Activated CD4-positive, alpha-beta T cell treated with anti-CD3 and anti-CD28 coated beads, Interleukin-2, amount 10 ng/mL, durations not matched to agents 24 days and 14 days (primary cell): Measurements from ENCODE around the gene FBXL7. TPM values are rescaled to one million over a fixed set of nuclear protein-coding genes. Genes with fewer than 3 reads are reported as not detected.

Experiments used
- DNase-seq: peaks from one replicate; pipeline ENCODE4 v3.0.0; 2022
- H3K27ac Mint-ChIP-seq: one replicate; pipeline ENCODE4 v1.8.0; 2022; ENCODE audit warnings: mild to moderate bottlenecking, mixed read lengths
- H3K27me3 Mint-ChIP-seq: one replicate; pipeline ENCODE4 v1.8.0; 2022; ENCODE audit warnings: mixed read lengths
- H3K36me3 Mint-ChIP-seq: one replicate; pipeline ENCODE4 v1.8.0; 2022; ENCODE audit warnings: low read depth, mild to moderate bottlenecking, mixed read lengths
- H3K4me1 Mint-ChIP-seq: one replicate; pipeline ENCODE4 v1.8.0; 2021; ENCODE audit warnings: mixed read lengths
- H3K4me3 Mint-ChIP-seq: one replicate; pipeline ENCODE4 v1.8.0; 2022; ENCODE audit warnings: mild to moderate bottlenecking, moderate library complexity, mixed read lengths
- H3K9me3 Mint-ChIP-seq: one replicate; pipeline ENCODE4 v1.8.0; 2021; ENCODE audit warnings: mixed read lengths
- intact Hi-C: fragments of 100-400 bp; cut with micrococcal nuclease; formaldehyde crosslinking; loops from one replicate; pipeline ENCODE4 v1.15.1; 2023
- total RNA-seq: library from RNA; stranded (reverse); gene quantifications from 2 replicates; pipeline ENCODE4 v1.2.3, GENCODE V29; 2022

FBXL7 gene
- total RNA-seq, 1 donor from 2014 or later, result not detected

DNA sequence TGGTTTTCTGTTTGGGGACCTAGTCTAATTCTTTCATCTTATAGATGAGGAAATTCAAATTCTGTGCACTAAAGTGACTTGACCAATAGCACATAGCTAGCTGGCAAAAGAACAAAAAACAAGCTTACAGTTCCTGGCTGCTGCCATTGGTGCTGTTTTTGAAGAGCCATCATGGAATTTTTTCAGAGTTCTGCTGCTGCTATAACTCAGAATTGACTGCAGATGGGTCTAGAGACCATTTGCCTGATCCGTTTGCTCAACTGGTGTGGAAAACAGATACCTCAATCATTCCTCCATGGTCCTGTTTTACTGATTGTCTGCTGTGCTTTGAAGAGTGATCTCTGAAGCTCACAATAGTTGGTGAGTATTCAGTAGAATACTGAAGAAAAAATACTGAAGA is 15.2 kb downstream of the FBXL7 start:
- no peak for DNase-seq
- H3K27ac Mint-ChIP-seq, result no peak overlapping the region
- peaks cover 8% of the 10 kb centered on the region for H3K9me3 Mint-ChIP-seq
- H3K27me3 Mint-ChIP-seq, result no peaks in the 10 kb centered on the region
- no peaks in the 10 kb centered on the region for H3K4me1 Mint-ChIP-seq
- no peaks in the 10 kb centered on the region for H3K36me3 Mint-ChIP-seq
- H3K4me3 Mint-ChIP-seq, result no peak overlapping the region
- intact Hi-C loops, result no loop called here

DNA sequence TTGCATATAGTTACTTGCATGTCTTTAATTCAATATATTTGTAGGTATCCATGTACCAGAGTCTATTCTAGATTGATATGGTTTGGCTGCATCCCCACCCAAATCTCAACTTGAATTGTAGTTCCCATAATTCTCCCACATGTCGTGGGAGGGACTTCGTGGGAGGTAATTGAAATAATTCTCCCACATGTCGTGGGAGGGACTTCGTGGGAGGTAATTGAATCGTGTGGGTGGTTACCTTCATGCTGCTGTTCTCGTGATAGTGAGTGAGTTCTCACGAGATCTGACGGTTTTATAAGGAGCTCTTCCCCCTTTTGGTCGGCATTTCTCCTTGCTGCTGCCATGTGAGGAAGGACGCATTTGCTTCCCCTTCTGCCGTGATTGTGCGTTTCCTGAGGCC is 16.5 kb downstream of the FBXL7 start:
- no peak for DNase-seq
- H3K9me3 Mint-ChIP-seq, result peaks cover 8% of the 10 kb centered on the region
- no peak overlapping the region for H3K27ac Mint-ChIP-seq
- H3K4me3 Mint-ChIP-seq, result no peak overlapping the region
- H3K27me3 Mint-ChIP-seq, result no peaks in the 10 kb centered on the region
- H3K36me3 Mint-ChIP-seq, result no peaks in the 10 kb centered on the region
- intact Hi-C loops, result no loop called here
- no peaks in the 10 kb centered on the region for H3K4me1 Mint-ChIP-seq

DNA sequence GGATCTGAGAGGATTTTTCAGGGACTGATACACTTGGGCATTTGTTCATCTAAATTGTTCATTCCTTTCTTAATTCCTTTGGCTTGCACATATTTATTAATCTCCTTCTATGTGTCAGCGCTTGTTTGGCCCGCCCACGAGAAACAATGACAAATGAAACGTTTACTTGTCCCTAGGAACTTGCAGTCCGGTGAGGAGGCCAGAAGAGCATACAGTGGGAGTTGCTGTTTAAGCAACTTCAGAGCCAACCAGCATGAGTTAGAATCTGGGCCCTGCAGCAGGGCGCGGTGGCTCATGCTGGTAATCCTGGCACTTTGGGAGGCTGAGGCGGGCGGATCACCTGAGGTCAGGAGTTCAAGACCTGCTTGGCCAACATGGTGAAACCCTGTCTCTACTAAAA is 18.8 kb downstream of the FBXL7 start:
- Mint-ChIP-seq H3K27ac (no peak overlapping the region), H3K36me3 (no peaks in the 10 kb centered on the region), H3K27me3 (no peaks in the 10 kb centered on the region), H3K9me3 (peaks cover 8% of the 10 kb centered on the region), H3K4me1 (no peaks in the 10 kb centered on the region), H3K4me3 (no peak overlapping the region)
- no peak for DNase-seq
- intact Hi-C loops, result no loop called here

DNA sequence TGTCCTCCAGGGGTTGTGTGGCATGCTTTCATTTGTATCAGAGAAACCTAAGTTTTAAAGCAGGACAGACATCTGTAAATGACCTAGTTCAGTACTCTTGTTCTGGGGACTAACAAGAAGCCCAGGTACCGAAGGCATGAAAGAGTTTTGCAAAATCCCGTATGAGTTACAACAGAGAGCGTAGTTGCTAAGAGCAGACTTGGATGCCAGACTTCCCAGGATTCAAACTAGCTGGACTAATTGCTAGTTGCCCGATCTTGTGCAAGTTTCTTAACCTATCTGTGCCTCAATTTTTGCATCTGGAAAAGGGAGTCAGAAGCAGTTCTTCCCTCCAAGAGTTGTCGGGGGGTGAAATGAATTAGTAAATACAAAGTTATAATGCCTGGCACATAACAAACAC is 20.9 kb downstream of the FBXL7 start:
- H3K27me3 Mint-ChIP-seq, result no peaks in the 10 kb centered on the region
- H3K4me3 Mint-ChIP-seq, result no peak overlapping the region
- H3K9me3 Mint-ChIP-seq, result peaks cover 8% of the 10 kb centered on the region
- DNase-seq, result no peak
- H3K36me3 Mint-ChIP-seq, result no peaks in the 10 kb centered on the region
- no peaks in the 10 kb centered on the region for H3K4me1 Mint-ChIP-seq
- intact Hi-C loops, result no loop called here
- no peak overlapping the region for H3K27ac Mint-ChIP-seq

DNA sequence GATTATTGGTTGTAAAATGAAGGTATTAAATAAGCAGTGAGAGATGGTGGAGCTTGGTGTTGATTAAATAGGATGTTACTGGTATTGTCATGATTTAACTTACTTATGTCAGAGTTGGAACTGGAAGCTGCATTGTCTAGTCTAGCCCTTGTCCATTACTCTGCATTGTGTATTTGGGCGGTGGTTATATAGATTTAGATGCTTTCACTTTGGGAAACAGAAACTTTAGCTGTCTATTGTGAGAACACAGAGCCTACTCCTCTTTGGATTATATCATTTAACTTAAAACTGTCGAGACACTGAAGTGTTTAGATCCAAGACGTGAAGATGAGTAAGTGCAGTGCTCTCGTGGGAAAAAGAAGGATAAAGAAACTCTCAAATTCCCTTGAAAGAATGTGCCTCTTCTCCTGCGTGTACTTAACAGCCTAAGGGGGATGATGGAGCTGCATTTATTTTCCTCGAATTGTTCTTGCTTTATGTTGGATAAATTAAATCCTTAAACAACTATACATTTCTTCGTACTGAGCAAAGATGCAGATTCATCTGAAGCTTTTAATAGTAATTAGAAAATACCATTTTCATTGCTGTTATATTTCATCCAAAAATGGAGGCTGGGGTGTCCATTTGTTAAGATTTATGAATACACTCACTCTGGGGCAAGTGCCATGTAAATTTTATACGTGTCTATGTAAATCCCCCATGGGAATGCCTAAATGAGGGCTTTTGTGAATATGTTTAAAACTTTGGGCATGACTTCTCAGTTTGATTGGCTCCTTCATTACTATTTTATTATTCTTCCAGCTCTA is 21.6 kb downstream of the FBXL7 start:
- Mint-ChIP-seq H3K9me3 (peaks cover 8% of the 10 kb centered on the region), H3K27ac (no peak overlapping the region), H3K4me3 (no peak overlapping the region), H3K36me3 (no peaks in the 10 kb centered on the region), H3K4me1 (no peaks in the 10 kb centered on the region), H3K27me3 (no peaks in the 10 kb centered on the region)
- intact Hi-C loops, result no loop called here
- DNase-seq, result no peak

DNA sequence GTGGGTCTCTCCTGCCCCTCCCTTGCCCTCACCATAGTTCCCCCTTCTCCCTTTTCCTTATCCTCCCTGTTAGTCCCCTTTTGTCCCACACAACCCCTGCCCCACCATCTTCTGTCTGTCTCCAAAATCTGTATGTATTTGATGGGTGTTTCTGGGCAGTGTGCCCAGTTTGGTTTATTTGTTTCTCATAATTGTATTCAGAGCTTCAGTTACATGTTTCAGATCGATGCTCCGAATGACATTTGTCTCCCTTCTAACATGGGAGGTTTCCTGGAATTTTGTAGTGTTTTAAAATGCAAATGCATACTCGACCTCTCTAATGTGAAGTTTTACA is 22.2 kb downstream of the FBXL7 start:
- peaks cover 8% of the 10 kb centered on the region for H3K9me3 Mint-ChIP-seq
- H3K27me3 Mint-ChIP-seq, result no peaks in the 10 kb centered on the region
- intact Hi-C loops, result no loop called here
- no peaks in the 10 kb centered on the region for H3K36me3 Mint-ChIP-seq
- no peak overlapping the region for H3K4me3 Mint-ChIP-seq
- no peak for DNase-seq
- no peaks in the 10 kb centered on the region for H3K4me1 Mint-ChIP-seq
- no peak overlapping the region for H3K27ac Mint-ChIP-seq

DNA sequence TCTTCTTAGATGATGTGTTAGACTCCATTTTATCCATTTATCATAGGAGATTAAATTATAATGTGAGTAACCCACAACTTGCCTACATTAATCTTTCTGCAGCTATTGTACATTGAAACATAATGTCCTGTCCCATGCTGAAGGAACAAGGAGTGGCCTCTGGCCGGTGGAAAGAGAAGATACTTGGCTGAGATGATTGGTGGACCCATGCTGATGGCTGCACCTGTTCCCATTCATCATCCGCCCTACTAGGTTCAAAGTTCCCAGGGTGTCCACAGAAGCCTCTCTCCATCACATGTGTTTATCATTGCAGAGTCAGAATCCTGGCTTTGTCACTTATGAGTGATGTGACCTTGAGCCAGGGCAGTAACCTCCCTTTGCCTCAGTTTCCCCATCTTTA is 24.7 kb downstream of the FBXL7 start:
- H3K27ac Mint-ChIP-seq, result no peak overlapping the region
- intact Hi-C loops, result no loop called here
- peaks cover 2% of the 10 kb centered on the region for H3K9me3 Mint-ChIP-seq
- H3K4me3 Mint-ChIP-seq, result no peak overlapping the region
- H3K4me1 Mint-ChIP-seq, result no peaks in the 10 kb centered on the region
- H3K27me3 Mint-ChIP-seq, result no peaks in the 10 kb centered on the region
- no peak for DNase-seq
- H3K36me3 Mint-ChIP-seq, result no peaks in the 10 kb centered on the region

DNA sequence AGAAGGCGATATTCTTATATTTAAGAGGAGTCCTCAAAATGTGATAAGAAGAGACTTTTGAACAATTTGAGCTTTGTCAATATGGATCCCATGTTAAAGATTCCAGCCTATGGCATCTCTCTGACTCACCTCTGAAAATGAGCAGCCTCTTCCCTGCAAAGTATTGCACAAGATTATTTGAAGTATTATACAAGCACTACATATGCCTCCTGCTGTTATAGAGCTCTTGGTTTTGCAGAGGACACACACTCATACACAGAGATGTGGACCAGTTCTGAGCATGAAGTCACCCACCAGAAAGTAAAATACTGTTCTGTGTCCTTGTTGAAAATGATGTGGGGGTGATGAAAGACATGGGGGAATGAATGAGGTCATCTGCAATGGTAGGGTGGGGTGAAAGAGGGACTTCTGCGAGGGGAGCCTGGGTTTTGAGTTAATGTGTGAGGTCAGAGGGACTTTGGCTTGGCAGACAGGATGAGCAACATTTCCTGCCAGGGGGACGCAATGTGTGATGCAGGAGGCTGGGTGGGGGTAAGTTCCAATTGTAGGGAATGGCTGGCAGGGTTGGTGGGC is 25.8 kb downstream of the FBXL7 start:
- DNase-seq, result no peak
- H3K27me3 Mint-ChIP-seq, result no peaks in the 10 kb centered on the region
- peaks cover 3% of the 10 kb centered on the region for H3K9me3 Mint-ChIP-seq
- no peak overlapping the region for H3K27ac Mint-ChIP-seq
- intact Hi-C loops, result no loop called here
- no peaks in the 10 kb centered on the region for H3K36me3 Mint-ChIP-seq
- H3K4me1 Mint-ChIP-seq, result no peaks in the 10 kb centered on the region
- H3K4me3 Mint-ChIP-seq, result no peak overlapping the region

DNA sequence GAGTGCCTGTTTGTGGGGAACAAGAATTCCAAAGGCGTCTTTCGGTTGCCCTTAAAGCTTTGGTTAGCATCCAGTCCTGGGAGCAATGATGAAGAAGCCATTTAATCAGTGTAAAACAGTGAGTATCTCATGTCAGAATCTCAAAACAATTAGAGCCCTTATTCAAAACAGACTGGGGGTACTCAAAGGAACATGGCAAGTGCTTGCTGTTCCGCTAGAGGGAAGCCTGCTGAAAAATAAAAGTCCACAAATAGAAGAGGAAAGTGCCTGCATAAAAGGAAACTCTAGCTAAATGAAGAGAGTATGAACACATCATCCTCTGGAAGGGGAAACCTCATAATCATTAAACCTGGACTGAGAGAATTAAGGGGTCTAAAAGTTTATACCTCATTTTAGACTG is 26.4 kb downstream of the FBXL7 start:
- H3K9me3 Mint-ChIP-seq, result peaks cover 3% of the 10 kb centered on the region
- H3K27me3 Mint-ChIP-seq, result no peaks in the 10 kb centered on the region
- no peaks in the 10 kb centered on the region for H3K36me3 Mint-ChIP-seq
- intact Hi-C loops, result no loop called here
- DNase-seq, result no peak
- no peak overlapping the region for H3K27ac Mint-ChIP-seq
- no peaks in the 10 kb centered on the region for H3K4me1 Mint-ChIP-seq
- H3K4me3 Mint-ChIP-seq, result no peak overlapping the region

DNA sequence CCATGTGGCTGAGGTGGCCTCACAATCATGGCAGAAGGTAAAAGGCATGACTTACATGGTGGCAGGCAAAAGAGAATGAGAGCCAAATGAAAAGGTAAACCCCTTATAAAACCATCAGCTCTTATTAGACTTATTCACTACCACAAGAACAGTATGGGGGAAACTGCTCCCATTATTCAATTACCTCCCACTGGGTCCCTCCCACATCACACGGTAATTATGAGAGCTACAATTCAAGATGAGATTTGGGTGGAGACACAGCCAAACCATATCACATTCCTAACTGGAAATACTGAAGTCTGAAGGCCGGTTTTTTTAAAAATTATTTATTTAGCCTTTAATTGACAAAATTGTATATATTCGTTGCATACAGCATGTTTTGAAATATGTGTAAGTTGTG is 28.5 kb downstream of the FBXL7 start:
- H3K4me1 Mint-ChIP-seq, result no peaks in the 10 kb centered on the region

DNA sequence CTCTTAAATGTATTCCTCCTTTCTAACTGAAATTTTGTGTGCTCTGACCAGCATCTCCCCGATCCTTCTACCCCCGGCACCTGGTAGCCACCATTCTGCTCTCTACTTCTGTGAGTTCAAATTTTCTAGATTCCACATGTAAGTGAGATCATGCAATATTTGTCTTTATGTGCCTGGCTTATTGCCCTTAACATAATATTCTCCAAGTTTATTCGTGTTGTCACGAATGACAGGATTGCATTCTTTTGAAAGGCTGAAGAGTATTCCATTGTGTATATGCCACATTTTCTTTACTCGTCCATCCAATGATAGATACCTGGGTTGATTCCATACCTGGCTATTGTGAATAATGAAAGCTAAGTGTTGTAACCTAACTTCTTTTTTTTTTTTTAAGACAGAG is 29.0 kb downstream of the FBXL7 start:
- Mint-ChIP-seq H3K27ac (no peak overlapping the region), H3K4me1 (no peaks in the 10 kb centered on the region), H3K4me3 (no peak overlapping the region), H3K9me3 (peaks cover 9% of the 10 kb centered on the region), H3K36me3 (no peaks in the 10 kb centered on the region), H3K27me3 (no peaks in the 10 kb centered on the region)
- intact Hi-C loops, result no loop called here
- no peak for DNase-seq

More for the DNA sequence above, 28.5 kb downstream of the FBXL7 start:
- Mint-ChIP-seq H3K36me3 (no peaks in the 10 kb centered on the region), H3K9me3 (peaks cover 9% of the 10 kb centered on the region), H3K27ac (no peak overlapping the region), H3K27me3 (no peaks in the 10 kb centered on the region), H3K4me3 (no peak overlapping the region)
- DNase-seq, result no peak
- intact Hi-C loops, result no loop called here

DNA sequence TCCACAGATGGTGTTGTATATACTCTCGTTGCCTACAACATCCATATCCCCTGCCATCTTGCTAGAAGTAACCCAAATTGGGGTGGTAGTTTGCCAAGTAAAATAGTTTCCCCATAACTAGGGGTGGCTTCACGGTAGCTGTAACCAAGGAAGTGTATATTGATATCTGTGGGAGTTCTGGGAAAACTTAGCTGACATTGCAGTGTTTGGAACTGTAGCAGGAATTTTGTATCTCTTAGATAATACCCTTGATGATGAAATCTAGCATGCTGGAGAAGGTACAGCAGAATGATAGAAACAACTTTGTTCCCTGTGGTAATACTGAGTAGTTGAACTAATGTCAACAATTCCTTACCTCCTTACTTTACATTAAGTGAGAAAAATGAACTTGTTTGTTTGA is 29.8 kb downstream of the FBXL7 start:
- intact Hi-C loops, result no loop called here
- no peaks in the 10 kb centered on the region for H3K27me3 Mint-ChIP-seq
- no peak overlapping the region for H3K27ac Mint-ChIP-seq
- no peaks in the 10 kb centered on the region for H3K36me3 Mint-ChIP-seq
- no peak for DNase-seq
- no peaks in the 10 kb centered on the region for H3K4me1 Mint-ChIP-seq
- H3K4me3 Mint-ChIP-seq, result no peak overlapping the region
- peaks cover 9% of the 10 kb centered on the region for H3K9me3 Mint-ChIP-seq

DNA sequence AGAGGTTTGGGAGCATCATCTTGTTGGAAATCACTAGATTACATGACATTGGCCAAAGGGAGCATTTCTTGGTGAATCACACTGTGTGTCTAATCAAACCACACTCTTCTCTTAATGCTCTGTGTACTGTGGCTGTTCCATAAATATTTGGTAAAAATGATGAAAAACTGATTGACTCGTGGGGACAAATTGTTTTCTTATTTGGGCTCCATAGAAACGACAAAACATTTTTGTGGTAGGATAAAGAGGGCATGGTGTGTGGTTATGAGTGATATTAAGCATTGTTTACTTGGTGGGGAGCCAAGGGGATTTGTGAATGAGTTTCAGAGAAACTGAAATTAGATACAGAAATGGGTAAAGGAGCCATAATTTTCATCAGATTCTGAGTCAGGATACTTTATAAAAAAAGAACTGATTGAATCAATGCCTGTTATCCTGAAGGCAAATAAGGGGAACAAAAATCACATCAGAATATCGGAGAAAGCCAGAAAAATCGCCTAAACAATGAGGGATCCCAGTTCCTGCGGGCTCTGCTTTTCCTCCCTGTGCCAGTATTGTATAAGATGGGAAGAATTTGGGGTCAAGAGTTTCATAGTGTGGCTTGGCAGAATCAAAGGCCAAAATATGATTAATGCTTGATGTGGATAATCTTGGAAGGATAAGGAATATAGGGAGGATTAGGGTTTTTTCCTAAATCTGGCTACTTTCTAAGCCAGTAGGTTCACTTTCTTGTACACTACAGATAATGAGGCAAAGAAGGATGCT is 33.3 kb downstream of the FBXL7 start:
- no peak overlapping the region for H3K4me3 Mint-ChIP-seq
- intact Hi-C loops, result no loop called here
- DNase-seq, result no peak
- no peaks in the 10 kb centered on the region for H3K4me1 Mint-ChIP-seq
- H3K27me3 Mint-ChIP-seq, result no peaks in the 10 kb centered on the region
- no peak overlapping the region for H3K27ac Mint-ChIP-seq
- no peaks in the 10 kb centered on the region for H3K36me3 Mint-ChIP-seq
- peaks cover 9% of the 10 kb centered on the region for H3K9me3 Mint-ChIP-seq

DNA sequence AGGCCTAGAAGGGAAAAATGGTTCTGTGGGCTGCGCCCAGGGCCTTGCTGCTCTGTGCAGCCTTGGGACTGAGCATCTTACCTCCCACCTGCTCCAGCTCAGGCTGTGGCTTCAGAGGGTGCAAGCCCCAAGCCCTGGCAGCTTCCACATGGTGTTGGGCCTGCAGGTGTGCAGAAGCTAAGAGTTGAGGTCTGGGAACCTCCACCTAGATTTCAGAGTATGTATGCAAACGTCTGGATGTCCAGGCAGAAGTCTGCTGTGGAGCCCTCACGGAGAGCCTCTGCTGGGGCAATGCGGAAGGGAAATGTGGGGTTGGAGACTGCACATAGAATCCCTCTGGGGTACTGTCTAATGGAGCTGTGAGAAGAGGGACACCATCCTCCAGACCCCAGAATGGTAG is 36.0 kb downstream of the FBXL7 start:
- no peak overlapping the region for H3K4me3 Mint-ChIP-seq
- H3K4me1 Mint-ChIP-seq, result no peaks in the 10 kb centered on the region
- H3K27me3 Mint-ChIP-seq, result no peaks in the 10 kb centered on the region
- no peak for DNase-seq
- no peaks in the 10 kb centered on the region for H3K36me3 Mint-ChIP-seq
- intact Hi-C loops, result no loop called here
- H3K27ac Mint-ChIP-seq, result no peak overlapping the region
- peaks cover 6% of the 10 kb centered on the region for H3K9me3 Mint-ChIP-seq
